Adrenal gland (tissue), 5 donors: ENCODE results near the gene CKAP2.

Experiments
- CTCF ChIP-seq, 6 experiments: fragments of 450-650 bp in 4 of 6; fragments of 200-600 bp in 2 of 6; sonication (generic) in 1 of 6; IDR thresholded peaks; 1 replicate in 5 of 6; 2 replicates in 1 of 6; pipeline versions ENCODE4 v1.5.1 to v1.8.0; 2016 to 2021; ENCODE audit warnings: antibody characterized with exemption in 6 of 6, mild to moderate bottlenecking in 2 of 6, moderate library complexity in 1 of 6
- POLR2A ChIP-seq, 2 donors: fragments of 450-650 bp; IDR thresholded peaks; one replicate each; pipeline ENCODE4 v1.6.1; 2017; ENCODE audit warnings: antibody characterized with exemption in 2 of 2, mild to moderate bottlenecking in 2 of 2, moderate library complexity in 1 of 2
- donor health status: DM: no; HTN: no; CAD: no.

GRCh38 chr13:52411629-52412028 lies 43.6 kb upstream of the CKAP2 start:
- TF ChIP-seq POLR2A (IDR thresholded peaks at IDR 0.05) (no peak), CTCF (IDR thresholded peaks at IDR 0.05) (no peak)
